GM18858 (cell line): ENCODE data around the gene HADHA.
"Not testable (repeated sequence)": the region's sequence is repeated elsewhere in the genome, so short reads cannot be mapped to it uniquely, and the experiment has no call there.

Source experiments
- ATAC-seq: cut with Tn5 transposase; IDR thresholded peaks from one replicate; pipeline ENCODE4 v1.9.1; 2021; ENCODE audit not compliant: unreplicated experiment

Gene HADHA

GRCh38 chr2:26176279-26176615 is 68.2 kb downstream of the HADHA start:
- no peak for ATAC-seq

GRCh38 chr2:26175466-26176278 is 68.8 kb downstream of the HADHA start:
- no peak for ATAC-seq

GRCh38 chr2:26174691-26175465 is 69.6 kb downstream of the HADHA start:
- no peak for ATAC-seq

GRCh38 chr2:26173776-26174482 is 70.5 kb downstream of the HADHA start:
- ATAC-seq, result no peak

GRCh38 chr2:26172871-26173775 is 71.3 kb downstream of the HADHA start, which contains the start of gene GAREM2:
Gene GAREM2 (plus strand): TSS chr2:26173088. CDS start chr2:26173221, 133 bp downstream.
- no peak for ATAC-seq

GRCh38 chr2:26172189-26172870 is 72.1 kb downstream of the HADHA start:
- no peak for ATAC-seq

- ATAC-seq, result no peak
These were observed 73.6 kb downstream of the HADHA start for GRCh38 chr2:26170795-26171194.

GRCh38 chr2:26169681-26170414 is 74.6 kb downstream of the HADHA start:
- ATAC-seq, result no peak

GRCh38 chr2:26169226-26169625 is 75.2 kb downstream of the HADHA start:
- ATAC-seq, result no peak

- no peak for ATAC-seq
These were observed 75.6 kb downstream of the HADHA start for GRCh38 chr2:26168785-26169184.

- not testable (repeated sequence) for ATAC-seq
These were observed 77.9 kb downstream of the HADHA start for GRCh38 chr2:26166541-26166940.

GRCh38 chr2:26165403-26165802 is 79.0 kb downstream of the HADHA start:
- no peak for ATAC-seq

- ATAC-seq, result no peak
These were observed 79.7 kb downstream of the HADHA start for GRCh38 chr2:26164641-26165211.

GRCh38 chr2:26164231-26164630 is 80.2 kb downstream of the HADHA start:
- no peak for ATAC-seq

GRCh38 chr2:26162963-26163362 is 81.5 kb downstream of the HADHA start:
- no peak for ATAC-seq

GRCh38 chr2:26161926-26162325 is 82.5 kb downstream of the HADHA start:
- no peak for ATAC-seq

- no peak for ATAC-seq
These were observed 86.9 kb downstream of the HADHA start for GRCh38 chr2:26157580-26157979.

GRCh38 chr2:26150243-26150642 is 94.2 kb downstream of the HADHA start:
- ATAC-seq, result no peak

- no peak for ATAC-seq
These were observed 95.9 kb downstream of the HADHA start for GRCh38 chr2:26148501-26148900.
